Measurements from ENCODE around the gene BTBD3.

BTBD3 gene

GRCh38 chr20:11918981-11919380, 1.3 kb downstream of the BTBD3 start:
- peak; percentile 86 for DNase-seq

GRCh38 chr20:11919581-11919980, 1.9 kb downstream of the BTBD3 start:
- DNase-seq, result no peak

DNA sequence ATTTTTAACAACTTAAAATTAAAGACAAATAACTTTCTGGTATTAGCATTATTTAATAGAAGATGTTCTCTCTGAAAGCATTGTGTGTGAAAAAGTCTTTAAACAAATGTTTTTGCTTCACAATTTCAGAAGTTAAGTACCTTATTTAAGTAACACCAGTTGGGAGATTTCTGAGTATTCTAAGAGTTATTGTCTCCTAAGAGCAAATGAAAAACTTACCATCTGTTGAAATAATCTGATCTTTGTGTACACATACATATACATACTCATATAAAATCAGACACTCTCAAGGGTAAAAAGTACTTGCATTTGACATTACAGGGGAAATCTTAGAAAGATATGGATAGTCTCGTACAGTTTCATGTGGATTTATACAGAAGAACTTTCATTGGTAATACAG, 2.4 kb downstream of the BTBD3 start:
- DNase-seq, result no peak

DNA sequence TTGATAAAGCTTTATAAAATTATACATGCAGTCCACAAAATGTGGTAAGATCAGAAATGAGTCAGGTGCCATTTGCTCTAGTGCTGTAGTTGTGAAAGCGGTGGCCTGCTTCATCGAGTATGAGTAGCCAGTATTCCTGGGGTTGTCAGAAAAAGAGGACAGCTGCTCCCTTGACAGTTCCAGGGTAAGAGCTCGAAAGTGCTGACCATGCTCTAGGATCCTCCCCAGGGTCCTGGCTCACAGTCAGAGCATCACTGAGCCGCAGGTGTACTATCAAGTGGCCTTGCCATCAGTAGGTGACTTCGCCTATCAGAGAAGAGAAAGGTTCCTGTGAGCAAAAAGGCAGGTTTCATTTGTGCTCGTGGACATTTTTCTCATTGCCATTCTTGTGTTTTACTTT, 3.6 kb downstream of the BTBD3 start:
- no peak for DNase-seq

DNA sequence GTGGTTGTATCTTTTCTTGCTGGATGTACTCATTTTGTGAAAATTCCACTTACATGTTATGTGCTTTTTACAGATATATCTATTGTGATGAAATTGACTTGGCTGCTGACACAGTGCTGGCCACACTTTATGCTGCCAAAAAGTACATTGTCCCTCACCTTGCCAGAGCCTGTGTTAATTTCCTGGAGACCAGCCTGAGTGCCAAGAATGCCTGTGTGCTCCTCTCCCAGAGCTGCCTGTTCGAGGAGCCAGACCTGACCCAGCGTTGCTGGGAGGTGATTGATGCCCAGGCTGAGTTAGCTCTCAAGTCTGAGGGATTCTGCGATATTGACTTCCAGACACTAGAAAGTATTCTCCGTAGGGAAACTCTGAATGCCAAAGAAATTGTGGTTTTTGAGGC, 4.9 kb downstream of the BTBD3 start:
- no peak for DNase-seq

GRCh38 chr20:11924923-11925322, 7.2 kb downstream of the BTBD3 start:
- DNase-seq, result no peak

DNA sequence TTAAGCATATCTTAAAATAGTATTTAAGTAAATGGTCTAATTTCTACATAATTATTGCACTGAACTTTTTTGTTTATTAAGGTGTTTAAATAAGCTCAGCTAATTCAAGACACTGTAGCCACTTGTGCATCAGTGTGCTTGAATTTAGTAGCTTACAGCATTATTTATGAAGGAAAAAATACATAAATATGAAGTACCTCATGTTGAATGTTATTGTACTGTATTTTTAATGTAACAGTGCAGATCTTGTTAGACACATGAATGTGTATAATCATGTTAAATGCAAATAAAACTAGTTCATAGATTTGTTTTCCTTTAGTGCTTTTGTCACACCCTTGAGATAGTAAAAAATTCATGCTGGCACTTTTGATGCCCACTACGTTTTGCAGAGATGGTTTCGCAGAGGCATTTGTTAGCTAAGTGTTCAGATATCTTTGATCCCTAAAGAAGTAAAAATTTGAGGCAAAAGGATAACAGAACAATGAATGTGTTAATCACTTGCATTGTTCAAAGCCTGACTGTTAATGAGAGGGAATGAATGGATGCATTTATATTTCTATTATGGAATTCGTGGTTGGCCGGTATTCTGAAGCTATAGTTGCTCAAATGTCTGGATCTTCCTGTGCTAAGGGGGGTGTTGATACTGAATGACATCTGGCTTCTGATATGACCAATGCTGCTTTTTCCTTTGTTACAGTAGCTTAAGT, 8.8 kb downstream of the BTBD3 start:
- no peak for DNase-seq

DNA sequence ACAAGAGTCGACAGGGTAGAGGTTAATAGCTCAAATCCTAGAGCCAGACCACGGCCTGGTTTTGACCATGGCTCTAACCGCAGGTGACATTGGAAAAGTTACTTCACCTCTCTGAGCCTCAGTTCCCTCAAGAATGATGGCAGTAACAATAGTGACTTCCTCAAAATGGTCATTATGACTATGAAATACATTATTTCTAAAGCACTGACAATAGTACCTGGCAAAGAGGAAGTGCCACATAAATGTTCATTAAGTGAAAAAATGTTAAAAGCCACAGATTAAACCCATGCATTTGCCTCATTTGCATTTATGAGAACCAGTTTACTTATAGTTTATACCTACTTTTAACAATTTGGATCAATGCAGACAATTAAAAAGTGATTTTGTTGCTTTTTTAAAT, 12.3 kb downstream of the BTBD3 start:
- DNase-seq, result no peak

DNA sequence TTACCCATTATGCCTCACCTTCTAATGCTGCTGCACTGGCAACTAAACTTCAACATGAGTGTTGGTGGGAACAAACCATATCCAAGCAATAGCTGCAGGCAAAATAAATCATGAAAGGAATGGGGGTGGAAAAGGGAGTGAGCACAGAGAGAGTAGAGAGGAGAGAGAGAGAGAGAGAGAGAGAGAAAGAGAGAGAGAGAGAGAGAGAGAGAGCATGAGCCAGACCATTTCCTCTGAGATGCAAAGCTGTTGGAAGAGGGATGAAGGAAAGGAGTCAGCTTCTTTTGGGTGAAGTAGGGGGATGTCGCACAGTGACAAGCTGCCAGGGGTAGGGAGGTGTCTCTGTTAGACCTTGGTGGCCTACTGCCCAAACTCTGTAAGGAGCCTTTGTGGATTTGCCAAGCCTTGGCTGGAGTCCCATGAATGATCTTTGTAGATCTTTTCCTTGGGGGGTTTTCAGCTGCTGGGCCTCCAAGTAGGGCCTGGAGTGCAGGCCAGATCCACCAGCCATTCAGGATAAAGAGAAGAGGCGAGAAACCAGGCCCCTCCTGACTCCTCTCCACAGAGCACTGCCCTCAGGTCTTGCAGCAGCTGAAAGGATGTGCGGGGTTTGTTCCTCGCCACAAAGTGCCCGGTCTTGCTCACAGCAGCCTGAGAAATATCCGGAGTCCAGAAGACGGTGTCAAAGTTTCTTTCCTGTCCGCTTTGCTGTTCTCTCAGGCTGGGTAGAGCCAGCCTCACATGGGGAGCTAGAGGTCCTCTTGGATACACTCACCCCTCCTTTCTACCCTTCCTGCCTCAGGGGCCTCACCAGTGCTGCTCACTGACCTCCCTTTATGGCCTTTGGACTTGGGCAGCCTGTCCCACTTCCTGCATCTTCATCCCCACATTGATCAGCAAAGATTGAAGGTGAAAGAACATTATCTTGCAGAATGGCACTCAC, 17.8 kb downstream of the BTBD3 start:
- DNase-seq, result peak; percentile 55

DNA sequence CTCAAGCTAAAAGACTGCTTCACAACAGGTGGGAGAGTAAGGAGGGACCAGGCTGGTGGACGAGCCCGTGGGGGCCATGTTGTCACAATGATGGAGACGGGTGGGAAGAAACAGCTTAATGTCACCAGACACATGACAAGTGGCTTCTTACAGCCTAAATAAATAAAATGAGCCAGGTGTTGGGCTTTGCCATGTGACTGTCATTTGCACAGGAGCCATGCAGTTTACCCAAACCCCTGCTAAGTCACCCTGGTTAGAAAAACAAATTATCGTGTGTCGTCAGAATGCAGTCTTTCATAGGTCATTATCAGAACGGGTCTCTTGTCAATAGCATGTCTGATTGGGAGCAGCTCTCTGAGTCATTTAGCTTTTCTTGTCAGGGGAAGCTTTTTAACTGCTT, 18.5 kb downstream of the BTBD3 start:
- no peak for DNase-seq

- no peak for DNase-seq
Observed at GRCh38 chr20:11937230-11937629, 19.5 kb downstream of the BTBD3 start.

GRCh38 chr20:11941593-11942246, 24.0 kb downstream of the BTBD3 start:
- no peak for DNase-seq

DNA sequence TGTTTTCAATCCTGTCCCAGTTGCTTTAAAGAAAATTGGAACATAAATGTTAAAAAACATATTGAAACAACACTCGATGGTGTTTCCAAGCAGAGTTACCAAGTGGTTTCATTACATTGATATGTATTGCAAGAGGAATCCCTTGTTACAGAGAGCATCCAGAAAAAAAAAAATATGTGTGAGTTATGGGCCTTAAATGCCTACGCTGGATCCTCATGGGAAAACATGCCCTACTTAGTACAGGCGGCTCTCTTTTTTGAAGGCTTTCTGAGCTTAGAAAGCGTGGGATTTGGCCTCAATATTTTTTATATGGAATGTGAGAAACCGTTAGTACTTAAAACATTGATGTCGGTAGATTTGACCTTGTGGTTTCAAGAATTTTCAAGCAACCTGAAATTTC, 26.1 kb downstream of the BTBD3 start:
- no peak for DNase-seq

GRCh38 chr20:11948806-11949205, 31.1 kb downstream of the BTBD3 start:
- no peak for DNase-seq

DNA sequence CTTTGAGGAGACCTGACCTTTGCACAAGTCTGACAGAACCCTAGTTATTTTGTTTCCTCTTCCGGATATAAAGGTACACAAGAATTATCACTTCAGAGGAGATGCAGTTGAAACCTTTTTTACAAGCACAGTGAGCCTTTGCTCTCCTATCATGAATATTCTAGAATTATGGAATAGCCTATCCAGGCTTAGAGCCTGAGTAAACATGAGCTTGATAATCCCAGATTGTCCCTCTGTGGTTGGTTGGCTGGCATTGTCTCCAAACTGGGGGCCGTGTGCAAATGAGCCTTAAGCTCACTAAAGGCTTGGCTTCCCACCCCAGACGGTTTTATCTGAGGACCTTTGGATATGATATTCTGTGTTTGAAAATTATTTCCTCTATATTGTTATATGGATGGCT, 32.0 kb downstream of the BTBD3 start:
- DNase-seq, result no peak

GRCh38 chr20:11951696-11952095, 34.0 kb downstream of the BTBD3 start:
- DNase-seq, result no peak

DNA sequence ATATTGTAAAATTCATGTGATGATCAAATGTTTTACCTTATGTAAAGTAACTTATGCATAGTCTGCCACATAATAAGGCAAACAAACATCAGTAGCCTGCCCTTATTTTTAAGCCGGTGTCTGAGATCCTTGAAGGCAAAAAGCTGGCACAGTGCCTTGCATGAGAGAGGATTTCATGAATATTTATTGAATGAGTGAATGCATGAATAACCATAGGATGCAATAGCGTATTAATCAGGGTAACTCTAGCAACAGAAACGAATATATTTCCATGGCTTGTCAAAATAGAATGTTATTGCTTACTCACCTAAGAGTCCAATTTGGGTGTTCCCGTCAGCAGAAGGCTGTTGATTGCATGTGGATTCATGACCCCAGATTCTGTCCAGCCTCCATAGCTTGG, 34.9 kb downstream of the BTBD3 start:
- DNase-seq, result no peak

GRCh38 chr20:11957911-11958310, 40.2 kb downstream of the BTBD3 start:
- DNase-seq, result peak; percentile 34

- no peak for DNase-seq
Observed at GRCh38 chr20:11958855-11959254, 41.2 kb downstream of the BTBD3 start.

DNA sequence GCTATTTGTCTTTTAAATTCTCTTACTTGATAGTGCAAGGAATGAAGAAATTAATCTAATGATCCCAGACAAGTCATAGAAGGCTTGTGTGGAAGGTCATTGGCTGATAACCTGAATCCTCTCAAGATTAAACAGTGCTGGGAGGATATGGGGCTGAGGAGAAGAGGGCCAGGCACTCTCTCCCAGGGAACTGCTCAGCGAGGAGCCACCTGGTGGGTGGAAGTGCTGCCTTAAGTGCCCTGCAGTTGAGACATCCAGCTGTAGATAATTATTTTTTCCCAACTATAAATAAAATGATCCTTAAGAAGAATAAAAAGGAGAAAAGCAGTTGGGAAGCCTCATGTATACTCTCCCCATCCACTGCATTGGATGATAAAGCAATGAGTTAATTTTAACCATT, 47.9 kb downstream of the BTBD3 start:
- no peak for DNase-seq

- DNase-seq, result no peak
Observed at GRCh38 chr20:11966186-11966585, 48.5 kb downstream of the BTBD3 start.

GRCh38 chr20:11970243-11970836, 52.6 kb downstream of the BTBD3 start:
- no peak for DNase-seq

DNA sequence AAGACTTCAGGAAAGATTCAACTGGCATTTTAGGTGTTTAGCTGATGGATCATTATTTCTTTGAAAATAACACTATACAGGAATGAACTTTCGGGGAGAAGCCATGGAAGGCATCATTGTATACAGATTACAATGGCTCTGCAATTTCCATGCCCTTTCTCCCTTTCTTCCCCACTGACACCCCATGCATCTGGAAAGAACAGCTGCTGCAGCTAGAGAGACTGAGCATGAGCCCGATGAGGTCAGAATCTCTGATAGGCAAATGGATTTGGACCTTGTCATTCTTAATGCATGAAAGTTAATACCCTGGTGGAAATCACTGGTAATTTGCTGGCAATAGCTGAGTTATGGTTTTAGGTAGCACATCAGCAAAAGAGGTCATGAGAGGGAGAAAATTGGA, 54.8 kb downstream of the BTBD3 start:
- DNase-seq, result no peak

Measured in right hindlimb (tissue), 1 donor.